ENCODE results near the gene FOXS1.

Gene FOXS1

GRCh38 chr20:31851240-31851955 lies 6.0 kb upstream of the FOXS1 start:
- Mint-ChIP-seq H3K27me3 (peaks cover 8% of the 10 kb centered on the region), H3K9me3 (no peaks in the 10 kb centered on the region), H3K27ac (no peak overlapping the region), H3K4me1 (ENCODE audit: low read depth) (no peaks in the 10 kb centered on the region), H3K4me3 (no peak overlapping the region), H3K36me3 (ENCODE audit: low read depth) (no peaks in the 10 kb centered on the region)

- H3K27ac Mint-ChIP-seq: no peak overlapping the region
- no peaks in the 10 kb centered on the region for H3K4me1 Mint-ChIP-seq (ENCODE audit: low read depth)
- no peaks in the 10 kb centered on the region for H3K36me3 Mint-ChIP-seq (ENCODE audit: low read depth)
- H3K9me3 Mint-ChIP-seq: no peaks in the 10 kb centered on the region
- no peak overlapping the region for H3K4me3 Mint-ChIP-seq
- peaks cover 8% of the 10 kb centered on the region for H3K27me3 Mint-ChIP-seq
Observed at GRCh38 chr20:31849306-31849930, 4.0 kb upstream of the FOXS1 start.

- Mint-ChIP-seq H3K27me3 (peaks cover 8% of the 10 kb centered on the region), H3K9me3 (no peaks in the 10 kb centered on the region), H3K27ac (no peak overlapping the region), H3K36me3 (ENCODE audit: low read depth) (no peaks in the 10 kb centered on the region), H3K4me1 (ENCODE audit: low read depth) (no peaks in the 10 kb centered on the region), H3K4me3 (no peak overlapping the region)
Observed at GRCh38 chr20:31848088-31848999, 2.9 kb upstream of the FOXS1 start.

- peaks cover 8% of the 10 kb centered on the region for H3K27me3 Mint-ChIP-seq
- H3K9me3 Mint-ChIP-seq: no peaks in the 10 kb centered on the region
Observed at GRCh38 chr20:31846793-31847138, 1.4 kb upstream of the FOXS1 start.

GRCh38 chr20:31844737-31845299 lies 586 bp downstream of the FOXS1 start:
- no peaks in the 10 kb centered on the region for H3K9me3 Mint-ChIP-seq
- H3K27ac Mint-ChIP-seq: no peak overlapping the region
- no peaks in the 10 kb centered on the region for H3K4me1 Mint-ChIP-seq (ENCODE audit: low read depth)
- H3K36me3 Mint-ChIP-seq (ENCODE audit: low read depth): no peaks in the 10 kb centered on the region
- no peaks in the 10 kb centered on the region for H3K27me3 Mint-ChIP-seq
- H3K4me3 Mint-ChIP-seq: no peak overlapping the region

More at GRCh38 chr20:31846793-31847138, 1.4 kb upstream of the FOXS1 start:
- H3K4me3 Mint-ChIP-seq: no peak overlapping the region
- no peaks in the 10 kb centered on the region for H3K36me3 Mint-ChIP-seq (ENCODE audit: low read depth)
- H3K27ac Mint-ChIP-seq: no peak overlapping the region
- no peaks in the 10 kb centered on the region for H3K4me1 Mint-ChIP-seq (ENCODE audit: low read depth)

- H3K27ac Mint-ChIP-seq: no peak overlapping the region
- no peaks in the 10 kb centered on the region for H3K27me3 Mint-ChIP-seq
- no peaks in the 10 kb centered on the region for H3K4me1 Mint-ChIP-seq (ENCODE audit: low read depth)
- H3K36me3 Mint-ChIP-seq (ENCODE audit: low read depth): no peaks in the 10 kb centered on the region
- no peak overlapping the region for H3K4me3 Mint-ChIP-seq
- no peaks in the 10 kb centered on the region for H3K9me3 Mint-ChIP-seq
Observed at GRCh38 chr20:31843881-31844280, 1.5 kb downstream of the FOXS1 start.

- no peaks in the 10 kb centered on the region for H3K4me1 Mint-ChIP-seq (ENCODE audit: low read depth)
- H3K27me3 Mint-ChIP-seq: no peaks in the 10 kb centered on the region
- H3K27ac Mint-ChIP-seq: no peak overlapping the region
- H3K4me3 Mint-ChIP-seq: no peak overlapping the region
- no peaks in the 10 kb centered on the region for H3K36me3 Mint-ChIP-seq (ENCODE audit: low read depth)
- H3K9me3 Mint-ChIP-seq: no peaks in the 10 kb centered on the region
Observed at GRCh38 chr20:31843288-31843687, 2.1 kb downstream of the FOXS1 start.

- Mint-ChIP-seq H3K4me3 (no peak overlapping the region), H3K36me3 (ENCODE audit: low read depth) (no peaks in the 10 kb centered on the region), H3K27me3 (no peaks in the 10 kb centered on the region)
Observed at GRCh38 chr20:31842471-31843157, 2.8 kb downstream of the FOXS1 start.

GRCh38 chr20:31841928-31842327 lies 3.5 kb downstream of the FOXS1 start:
- no peak overlapping the region for H3K4me3 Mint-ChIP-seq
- no peaks in the 10 kb centered on the region for H3K36me3 Mint-ChIP-seq (ENCODE audit: low read depth)
- H3K9me3 Mint-ChIP-seq: no peaks in the 10 kb centered on the region
- H3K27ac Mint-ChIP-seq: no peak overlapping the region
- H3K27me3 Mint-ChIP-seq: no peaks in the 10 kb centered on the region
- H3K4me1 Mint-ChIP-seq (ENCODE audit: low read depth): no peaks in the 10 kb centered on the region

More at GRCh38 chr20:31842471-31843157, 2.8 kb downstream of the FOXS1 start:
- H3K4me1 Mint-ChIP-seq (ENCODE audit: low read depth): no peaks in the 10 kb centered on the region
- no peaks in the 10 kb centered on the region for H3K9me3 Mint-ChIP-seq
- H3K27ac Mint-ChIP-seq: no peak overlapping the region

- H3K4me3 Mint-ChIP-seq: no peak overlapping the region
- H3K36me3 Mint-ChIP-seq (ENCODE audit: low read depth): no peaks in the 10 kb centered on the region
- no peaks in the 10 kb centered on the region for H3K27me3 Mint-ChIP-seq
- no peak overlapping the region for H3K27ac Mint-ChIP-seq
- H3K4me1 Mint-ChIP-seq (ENCODE audit: low read depth): peaks cover 5% of the 10 kb centered on the region
- H3K9me3 Mint-ChIP-seq: no peaks in the 10 kb centered on the region
Observed at GRCh38 chr20:31840906-31841816, 4.2 kb downstream of the FOXS1 start.

- Mint-ChIP-seq H3K27ac (no peak overlapping the region), H3K36me3 (ENCODE audit: low read depth) (no peaks in the 10 kb centered on the region), H3K27me3 (no peaks in the 10 kb centered on the region), H3K4me3 (no peak overlapping the region), H3K4me1 (ENCODE audit: low read depth) (peaks cover 10% of the 10 kb centered on the region), H3K9me3 (no peaks in the 10 kb centered on the region)
Observed at GRCh38 chr20:31839782-31840487, 5.5 kb downstream of the FOXS1 start.

- H3K27me3 Mint-ChIP-seq: no peaks in the 10 kb centered on the region
- peaks cover 10% of the 10 kb centered on the region for H3K4me1 Mint-ChIP-seq (ENCODE audit: low read depth)
- no peak overlapping the region for H3K27ac Mint-ChIP-seq
- H3K4me3 Mint-ChIP-seq: no peak overlapping the region
- no peaks in the 10 kb centered on the region for H3K9me3 Mint-ChIP-seq
- H3K36me3 Mint-ChIP-seq (ENCODE audit: low read depth): no peaks in the 10 kb centered on the region
Observed at GRCh38 chr20:31838646-31839292, 6.6 kb downstream of the FOXS1 start.

GRCh38 chr20:31837896-31838397 lies 7.5 kb downstream of the FOXS1 start:
- Mint-ChIP-seq H3K4me3 (no peak overlapping the region), H3K4me1 (ENCODE audit: low read depth) (peaks cover 10% of the 10 kb centered on the region), H3K9me3 (no peaks in the 10 kb centered on the region), H3K36me3 (ENCODE audit: low read depth) (no peaks in the 10 kb centered on the region), H3K27me3 (no peaks in the 10 kb centered on the region), H3K27ac (no peak overlapping the region)

All from stimulated activated naive CD8-positive, alpha-beta T cell treated with anti-CD3 and anti-CD28 coated beads, Interleukin-15, Interleukin-2, amounts not matched to agents 100 ng/mL and 50 ng/mL, for 24 hours (primary cell).